ENCODE measurements around the gene ATP9B.
A peak's percentile ranks its signal among the peaks of the same experiment; 100 is the strongest.
"Not testable (repeated sequence)": the region's sequence is repeated elsewhere in the genome, so short reads cannot be mapped to it uniquely, and the experiment has no call there.

The ATP9B gene

DNA sequence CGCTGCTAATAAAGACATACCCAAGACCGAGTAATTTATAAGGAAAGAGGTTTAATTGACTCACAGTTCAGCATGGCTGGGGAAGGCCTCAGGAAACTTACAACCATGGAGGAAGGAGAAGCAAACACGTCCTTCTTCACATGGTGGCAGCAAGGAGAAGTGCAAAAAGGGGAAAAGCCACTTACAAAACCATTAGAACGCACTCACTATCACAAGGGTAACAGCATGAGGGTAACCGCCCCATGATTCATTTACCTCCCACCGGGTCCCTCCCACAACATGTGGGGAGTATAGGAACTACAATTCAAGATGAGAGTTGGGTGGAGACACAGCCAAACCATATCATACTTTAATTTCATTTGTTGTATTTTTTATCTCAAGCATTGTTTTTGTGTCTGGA lies 67.5 kb downstream of the ATP9B start:
- DNase-seq, result no peak

DNA sequence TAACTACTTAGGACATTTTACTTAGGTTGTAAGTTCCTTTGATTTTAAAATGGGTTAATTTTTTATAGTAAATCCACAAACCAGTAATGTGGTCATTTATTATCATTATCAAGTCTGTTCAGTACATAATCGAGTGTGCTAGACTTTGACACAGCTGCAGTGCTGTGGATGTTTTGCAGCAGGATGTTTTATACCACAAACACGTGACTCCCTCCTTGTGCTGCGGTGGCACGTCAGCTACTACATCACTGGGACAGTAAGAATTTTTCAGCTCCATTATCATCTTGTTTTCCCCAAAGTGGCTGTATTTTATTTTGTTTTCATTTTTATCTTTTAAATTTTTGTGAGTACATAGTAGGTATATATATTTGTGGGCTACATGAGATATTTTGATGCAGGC lies 70.0 kb downstream of the ATP9B start:
- DNase-seq, result peak; percentile 8

DNA sequence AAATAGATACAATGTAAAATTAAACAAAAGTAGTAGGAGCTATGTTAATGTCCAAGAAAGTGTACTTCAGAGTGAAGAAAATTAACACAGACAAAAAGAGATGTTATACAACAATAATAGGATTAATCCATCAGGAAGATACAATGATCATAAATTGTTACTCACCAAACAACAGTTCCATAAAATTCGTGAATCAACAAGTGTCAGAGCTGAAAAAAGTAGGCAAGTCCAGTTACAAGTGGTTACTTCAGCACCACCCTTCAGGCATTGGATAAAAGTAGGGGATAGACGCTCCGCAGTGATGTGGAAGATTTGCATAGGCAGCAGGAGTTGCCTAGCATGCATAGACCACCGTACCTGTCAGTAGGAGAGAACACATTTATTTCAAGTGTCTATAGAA lies 77.8 kb downstream of the ATP9B start:
- no peak for DNase-seq

DNA sequence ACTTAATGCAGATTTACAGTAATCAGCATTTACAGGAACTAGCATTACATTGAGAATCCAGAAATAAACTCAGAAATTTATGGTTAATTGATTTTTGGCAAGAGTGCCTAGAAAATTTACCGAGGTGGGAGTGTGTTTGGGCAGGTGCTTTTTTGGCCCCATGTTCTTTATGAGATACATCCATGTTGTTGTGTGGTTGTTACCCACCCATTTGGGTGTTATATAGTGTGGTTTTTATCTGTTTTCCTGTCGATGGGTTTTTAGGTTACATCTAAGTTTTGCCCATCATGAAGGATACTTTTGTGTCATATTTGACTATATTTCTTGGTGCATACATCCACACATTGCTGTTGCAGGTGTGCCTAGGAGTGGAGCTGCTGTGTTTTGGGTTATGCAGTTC lies 82.0 kb downstream of the ATP9B start:
- no peak for DNase-seq

DNA sequence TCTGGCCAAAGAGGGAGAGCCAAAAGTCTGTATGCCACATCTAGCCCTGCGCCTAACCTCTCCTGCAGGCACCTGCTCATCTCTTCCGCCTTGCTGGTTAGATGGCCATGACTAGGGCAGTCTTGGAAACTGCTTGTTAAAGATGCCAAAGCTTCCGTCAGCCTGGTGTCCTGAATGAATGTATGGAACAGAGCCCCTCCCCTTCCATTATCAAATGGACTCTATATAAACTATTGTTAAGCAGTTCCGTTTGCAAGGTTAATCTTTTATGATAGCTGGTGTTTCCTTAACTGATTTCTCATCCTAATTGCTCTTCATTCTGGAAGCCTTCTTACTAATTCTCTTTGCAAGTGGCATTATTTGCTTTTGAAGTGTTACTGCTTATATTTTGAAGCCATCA lies 87.1 kb downstream of the ATP9B start:
- no peak for DNase-seq

DNA sequence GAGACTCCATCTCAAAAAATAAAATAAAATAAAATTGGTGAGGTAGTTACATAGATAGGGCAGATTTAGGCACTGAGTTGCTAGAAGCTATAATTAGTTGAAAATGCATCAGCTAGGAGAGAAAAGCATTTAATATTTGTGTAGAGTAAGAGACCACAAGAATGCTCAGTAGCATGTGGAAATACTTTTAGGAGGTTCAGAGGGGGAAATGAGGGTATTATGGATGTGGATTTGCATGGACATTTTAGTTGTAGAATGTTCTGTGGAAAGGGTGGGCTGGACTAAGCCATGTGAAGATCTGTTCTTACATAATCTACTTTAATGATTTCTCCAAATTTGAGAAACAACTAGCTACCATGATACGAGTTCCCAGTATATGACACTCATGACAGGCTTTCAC lies 95.5 kb downstream of the ATP9B start:
- no peak for DNase-seq

DNA sequence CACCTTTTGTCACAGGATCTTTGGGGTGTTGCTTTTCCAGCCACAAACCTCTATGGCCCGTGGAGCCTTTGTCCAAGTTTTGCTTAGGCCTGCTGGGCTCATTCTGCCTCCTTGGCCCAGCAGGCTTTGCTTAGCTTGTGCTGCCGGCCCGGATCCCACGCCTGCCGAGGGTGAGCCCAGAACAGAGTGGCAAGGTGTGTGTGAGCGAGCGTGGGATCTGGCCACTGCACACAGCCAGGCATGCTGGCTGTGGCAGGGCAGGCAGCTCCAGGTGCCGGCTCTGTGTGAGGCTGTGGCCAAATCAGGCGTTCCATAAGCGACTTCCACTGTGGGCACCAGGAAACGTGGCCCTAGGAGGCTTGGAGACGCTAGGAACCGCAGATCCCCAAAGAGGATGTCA lies 97.5 kb downstream of the ATP9B start:
- no peak for DNase-seq

DNA sequence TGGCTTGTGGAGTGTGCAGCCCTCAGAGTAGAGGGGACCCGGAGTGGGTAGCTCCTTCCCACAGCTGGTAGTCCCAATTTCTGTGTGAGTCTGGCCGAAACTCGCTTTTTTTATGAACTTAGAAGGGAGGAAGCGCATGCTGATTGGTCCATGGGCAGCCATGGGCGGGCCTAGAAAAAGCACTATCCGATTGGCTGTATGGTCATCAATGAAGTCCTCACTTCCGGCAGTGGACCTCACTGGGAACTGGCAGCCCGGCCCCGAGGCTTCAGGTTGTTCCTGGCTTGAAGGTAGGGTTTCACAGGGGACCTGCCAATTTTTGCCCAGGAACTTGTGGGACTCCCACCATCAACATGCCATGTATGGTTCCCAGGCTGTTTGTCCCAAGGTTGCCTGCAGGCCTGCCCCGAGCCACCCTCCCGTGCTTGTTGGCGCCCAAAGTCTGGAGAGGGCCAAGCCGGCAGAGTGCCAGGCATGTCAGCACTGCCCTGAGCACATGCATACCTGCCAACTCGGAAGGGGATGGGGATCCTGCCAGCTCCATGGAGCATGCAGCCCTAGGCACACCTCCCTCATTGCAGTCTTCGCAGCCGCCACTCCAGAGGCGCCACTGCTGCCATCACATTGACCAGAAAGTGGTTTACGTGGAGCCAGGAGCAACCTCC lies 98.5 kb downstream of the ATP9B start:
- no peak for DNase-seq

DNA sequence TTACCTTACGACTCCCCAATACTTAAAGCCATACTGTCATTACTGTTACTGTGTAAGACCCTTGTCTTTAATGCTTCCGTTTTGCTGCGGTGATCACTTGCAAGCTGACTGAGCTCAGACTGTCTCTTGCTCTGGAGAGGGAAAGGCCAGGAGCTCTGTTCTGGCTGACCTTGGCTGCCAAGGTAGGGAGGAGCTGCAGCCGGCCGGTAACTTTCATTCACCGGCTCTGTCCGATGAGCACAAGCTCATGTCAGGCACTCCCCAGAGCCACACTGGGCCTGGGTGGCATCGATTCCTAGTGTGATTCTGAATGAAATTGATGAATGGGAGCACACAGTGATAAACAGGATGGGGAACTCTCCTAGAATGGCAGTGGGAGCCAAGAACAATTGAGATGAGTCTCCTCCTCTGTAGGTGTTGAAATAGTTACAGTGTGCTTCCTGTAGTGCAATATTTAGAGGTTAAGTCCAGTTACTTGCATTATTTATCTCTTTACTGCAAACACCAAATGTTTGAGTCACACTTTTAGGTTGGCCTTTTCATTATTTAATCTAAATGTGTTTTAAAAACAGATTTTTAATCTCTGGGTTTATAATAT lies 100.9 kb downstream of the ATP9B start:
- no peak for DNase-seq

DNA sequence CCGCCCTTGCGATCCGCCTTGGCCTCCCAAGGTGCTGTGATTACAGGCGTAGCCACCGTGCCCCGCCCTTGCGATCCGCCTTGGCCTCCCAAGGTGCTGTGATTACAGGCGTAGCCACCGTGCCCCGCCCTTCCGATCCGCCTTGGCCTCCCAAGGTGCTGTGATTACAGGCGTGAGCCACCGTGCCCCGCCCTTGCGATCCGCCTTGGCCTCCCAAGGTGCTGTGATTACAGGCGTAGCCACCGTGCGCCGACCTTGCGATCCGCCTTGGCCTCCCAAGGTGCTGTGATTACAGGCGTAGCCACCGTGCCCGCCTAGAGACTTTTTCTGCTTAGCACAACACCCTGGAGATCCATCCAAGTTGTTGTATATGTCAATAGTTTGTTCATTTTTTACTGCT lies 103.1 kb downstream of the ATP9B start:
- not testable (repeated sequence) for DNase-seq

DNA sequence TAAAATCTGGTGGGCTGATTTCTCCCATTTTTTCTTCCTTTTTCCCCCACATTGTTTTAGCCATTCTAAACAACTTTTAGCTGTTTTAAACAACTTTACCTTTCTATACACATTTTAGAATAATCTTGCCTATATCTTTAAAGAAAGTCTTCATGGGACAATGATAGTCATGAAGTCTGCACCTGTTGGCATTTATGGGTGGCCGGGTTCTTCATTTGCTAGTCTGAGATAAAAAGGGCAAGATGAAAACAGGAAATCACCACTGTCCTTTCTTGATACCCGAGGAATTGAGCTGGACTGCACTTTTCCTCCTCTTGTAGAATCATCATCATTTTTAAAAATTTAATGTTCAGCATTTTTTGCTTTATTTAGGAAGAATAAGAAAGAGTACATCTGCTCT lies 104.5 kb downstream of the ATP9B start:
- no peak for DNase-seq

DNA sequence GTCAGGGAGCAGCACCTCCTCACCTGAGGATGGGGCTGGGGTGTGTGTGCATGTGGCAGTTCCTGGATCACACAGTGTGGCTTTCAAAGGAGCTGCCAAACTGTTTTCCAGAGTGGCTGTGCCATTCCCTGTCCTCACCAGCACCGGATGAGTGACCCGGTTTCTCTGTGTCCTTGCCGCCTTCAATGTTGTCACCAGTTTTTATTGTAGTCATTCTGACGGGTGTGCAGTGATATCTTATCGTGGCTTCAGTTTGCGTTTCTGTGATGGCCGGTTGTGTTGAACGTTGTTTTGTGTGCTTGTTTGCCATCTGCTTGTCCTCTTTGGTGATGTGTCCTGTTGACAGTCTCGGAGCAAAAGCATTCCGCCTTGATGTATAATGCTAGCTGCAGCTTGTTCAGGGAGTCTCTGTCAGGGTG lies 108.9 kb downstream of the ATP9B start:
- DNase-seq, result no peak

DNA sequence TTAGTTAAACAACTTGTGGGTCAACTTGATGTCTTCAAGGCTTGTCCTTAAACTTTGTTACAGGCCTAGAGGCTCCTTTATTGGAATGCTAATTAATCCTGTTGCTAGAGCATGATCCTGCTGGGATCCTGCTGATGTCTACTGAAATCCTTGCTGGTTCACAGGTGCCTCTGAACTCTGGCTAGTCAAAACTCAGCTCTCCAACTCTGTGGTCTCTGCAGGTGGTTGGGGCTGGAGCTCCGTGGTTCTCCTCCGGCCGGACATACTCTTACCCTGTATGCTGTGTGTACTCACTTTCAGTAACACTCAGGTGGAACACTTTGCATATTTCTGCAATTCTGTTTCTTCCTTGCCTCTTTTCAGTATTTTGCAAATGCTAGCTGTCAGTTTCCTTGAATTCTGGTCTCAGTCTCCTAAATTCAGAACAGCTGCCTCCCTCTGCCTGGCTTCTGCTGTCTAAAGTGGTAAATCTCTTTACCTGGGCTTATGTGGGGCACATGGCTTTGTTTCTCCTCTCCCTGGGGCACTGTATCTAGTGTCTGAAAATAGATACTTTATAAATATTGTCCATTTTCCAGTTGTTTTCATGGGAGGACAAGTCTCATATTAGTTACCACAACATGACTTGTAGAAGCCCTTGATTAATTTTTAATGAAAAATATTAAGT lies 113.0 kb downstream of the ATP9B start:
- DNase-seq, result no peak

DNA sequence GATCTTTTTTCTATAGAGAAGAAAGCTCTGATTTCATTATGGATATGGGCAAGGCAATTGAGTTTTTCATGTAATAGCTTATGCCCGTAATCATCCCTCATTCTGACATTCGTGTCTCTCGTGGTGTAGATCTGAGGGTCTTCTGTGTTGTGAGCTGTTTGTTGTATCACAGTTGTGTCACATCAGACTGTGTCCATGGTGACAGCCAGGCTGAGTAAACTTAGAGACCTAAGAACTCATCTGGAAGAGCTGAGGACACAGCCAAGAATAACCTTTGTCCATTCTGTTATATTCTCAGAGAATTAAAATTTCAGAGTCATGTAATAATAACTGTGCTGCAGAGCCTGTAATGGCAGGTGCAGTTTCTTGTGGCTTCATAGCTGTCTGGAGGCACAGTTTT lies 116.5 kb downstream of the ATP9B start:
- no peak for DNase-seq

DNA sequence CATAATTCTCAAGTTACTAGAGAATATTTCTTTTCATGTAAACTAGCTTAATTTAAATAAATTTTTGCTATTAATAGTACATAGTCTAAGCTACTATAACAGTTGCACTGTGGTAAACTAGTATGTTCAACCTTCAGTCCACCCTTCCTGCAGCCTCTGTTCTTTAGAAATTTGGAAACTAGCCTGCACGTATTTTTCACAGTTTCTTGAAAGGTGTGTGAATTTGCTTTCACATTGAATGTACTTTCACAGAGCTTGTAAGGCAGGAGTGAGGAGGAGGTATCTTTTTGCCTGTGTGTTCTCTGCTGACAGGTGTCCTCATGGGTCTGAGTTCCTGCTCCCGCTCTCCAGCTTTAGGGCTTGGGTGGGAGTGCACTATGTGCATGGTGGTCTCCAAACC lies 117.5 kb downstream of the ATP9B start:
- DNase-seq, result no peak

DNA sequence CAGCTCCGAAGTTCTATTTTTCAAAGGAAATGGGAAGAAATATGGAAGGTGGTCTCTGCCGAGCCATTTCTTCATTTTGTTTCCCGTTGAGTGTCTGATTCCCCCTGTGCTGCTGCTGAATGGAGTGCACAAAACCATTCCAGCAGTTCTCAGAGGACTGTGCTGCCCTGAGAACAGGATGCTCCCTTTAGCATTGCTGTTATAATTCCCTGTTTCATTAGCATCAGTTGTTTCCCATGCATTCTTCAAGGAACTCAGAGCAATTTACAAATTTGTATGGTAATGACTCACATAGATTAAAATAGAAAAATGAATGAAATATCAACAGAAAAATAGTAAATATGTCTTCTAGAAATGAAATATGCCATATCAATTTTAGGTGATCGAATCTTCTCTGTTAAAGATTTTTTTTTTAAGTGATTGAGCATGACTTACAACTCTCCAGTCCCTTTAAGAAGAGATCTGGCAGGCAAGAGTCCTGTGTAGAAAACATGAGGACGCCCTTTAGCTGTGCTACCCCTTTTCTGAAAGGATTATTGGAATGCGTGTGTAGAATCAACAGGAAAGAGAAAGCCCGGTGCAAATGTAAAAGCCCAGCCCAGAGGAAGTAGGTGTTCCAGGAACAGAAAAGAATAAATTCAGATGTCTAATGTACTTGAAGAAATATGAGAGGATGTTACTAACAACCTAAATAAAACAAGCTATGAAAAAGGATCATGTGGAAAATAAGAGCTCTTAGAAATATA lies 118.5 kb downstream of the ATP9B start:
- no peak for DNase-seq

DNA sequence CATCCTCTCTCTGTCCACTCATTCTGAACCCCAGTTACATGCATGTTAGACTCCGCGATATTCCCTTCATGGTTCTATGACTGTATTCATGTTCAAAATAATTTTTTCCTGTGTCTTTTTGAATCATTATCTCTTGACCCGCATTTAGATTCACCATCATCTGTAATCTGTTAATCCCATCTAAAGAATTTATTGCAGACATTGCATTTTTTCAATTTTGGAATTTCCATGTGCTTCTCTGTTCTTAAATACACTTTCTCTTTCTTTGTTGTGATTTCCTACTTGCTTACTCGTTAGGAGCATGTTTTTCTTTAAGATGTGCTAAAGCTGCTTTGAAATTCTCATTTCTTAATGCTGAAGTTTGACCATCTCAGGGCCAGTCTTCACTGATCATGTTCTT lies 122.2 kb downstream of the ATP9B start:
- DNase-seq, result no peak

DNA sequence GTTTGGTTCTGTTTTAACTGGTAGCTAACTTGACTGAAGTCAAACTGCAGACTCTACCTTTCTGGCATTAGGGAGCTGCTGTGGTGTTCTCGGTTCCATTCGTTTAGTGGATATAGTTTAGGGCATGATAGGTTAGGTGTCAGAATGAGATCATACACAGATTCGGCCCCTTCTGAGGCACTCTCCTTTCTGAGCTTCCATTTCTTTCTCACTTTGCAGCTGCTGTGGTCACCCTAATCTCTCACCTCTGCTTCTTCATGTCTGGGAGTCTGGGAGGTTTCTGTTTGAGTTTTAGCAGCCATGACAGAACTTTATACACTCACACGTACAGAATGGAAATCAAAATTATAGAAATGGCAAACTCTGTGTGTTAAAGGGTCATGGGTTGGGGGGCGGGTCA lies 122.8 kb downstream of the ATP9B start:
- DNase-seq, result no peak

DNA sequence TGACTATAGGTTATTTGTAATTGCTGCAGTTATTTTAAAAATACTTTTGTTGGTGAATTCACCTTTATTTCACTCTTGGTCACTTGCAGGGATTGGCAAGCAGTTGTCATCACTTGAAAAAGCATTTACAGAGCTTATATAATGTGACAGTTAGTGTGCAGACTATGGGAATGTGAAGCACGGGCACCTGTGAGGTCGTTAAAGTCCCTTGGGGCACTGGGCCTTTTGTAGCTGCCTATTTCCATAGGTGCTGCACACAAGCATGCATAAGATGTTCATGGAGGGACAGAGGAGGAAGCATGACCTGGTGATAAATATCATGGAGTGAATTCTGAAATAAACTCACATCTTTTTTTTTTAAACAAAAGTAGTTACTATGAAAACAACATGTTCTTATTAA lies 124.6 kb downstream of the ATP9B start:
- no peak for DNase-seq

DNA sequence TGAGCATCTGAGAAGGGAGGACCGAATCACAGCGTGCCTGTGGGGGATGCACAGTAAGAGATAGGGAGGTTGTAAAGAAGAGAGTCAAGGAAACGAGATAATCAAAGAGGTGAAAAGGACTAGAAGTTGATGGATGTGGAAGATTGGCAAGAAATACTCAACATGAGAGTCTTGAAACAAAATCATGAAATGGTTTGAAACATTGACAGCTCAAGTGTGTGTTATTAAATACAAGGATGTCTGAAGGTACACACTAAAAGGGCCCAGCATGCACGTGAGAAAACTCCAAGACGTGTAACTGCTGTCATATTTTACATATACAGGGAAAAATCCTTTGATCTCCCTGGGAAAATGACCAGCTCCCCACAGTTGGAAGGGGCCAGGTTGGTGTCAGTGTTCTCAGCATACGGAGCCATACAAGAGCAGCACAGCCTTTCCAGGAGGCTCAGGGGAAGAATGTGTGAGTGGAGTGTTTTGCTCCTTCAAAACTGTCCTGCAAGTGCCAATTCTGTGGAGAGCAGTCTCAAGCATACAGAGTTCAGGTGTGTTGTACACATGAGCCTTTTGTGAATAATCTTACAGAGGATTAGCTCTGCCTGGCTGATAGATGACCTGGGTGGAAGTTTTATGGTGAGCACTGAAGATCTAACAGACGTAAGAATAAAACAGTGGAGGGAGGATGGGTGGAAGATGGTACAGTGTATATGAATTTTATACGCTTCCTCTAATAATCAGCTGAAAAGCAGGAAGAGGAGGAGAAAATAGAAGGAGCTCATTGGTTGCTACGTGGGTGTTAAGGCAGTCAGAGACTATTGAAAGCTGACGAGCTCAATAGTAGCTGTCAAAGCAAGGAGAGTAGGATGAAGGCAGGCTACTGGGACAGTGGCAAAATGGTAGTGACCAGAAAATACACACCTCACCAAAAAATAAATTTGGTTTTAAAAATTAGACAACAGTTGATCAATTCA lies 126.8 kb downstream of the ATP9B start:
- no peak for DNase-seq

DNA sequence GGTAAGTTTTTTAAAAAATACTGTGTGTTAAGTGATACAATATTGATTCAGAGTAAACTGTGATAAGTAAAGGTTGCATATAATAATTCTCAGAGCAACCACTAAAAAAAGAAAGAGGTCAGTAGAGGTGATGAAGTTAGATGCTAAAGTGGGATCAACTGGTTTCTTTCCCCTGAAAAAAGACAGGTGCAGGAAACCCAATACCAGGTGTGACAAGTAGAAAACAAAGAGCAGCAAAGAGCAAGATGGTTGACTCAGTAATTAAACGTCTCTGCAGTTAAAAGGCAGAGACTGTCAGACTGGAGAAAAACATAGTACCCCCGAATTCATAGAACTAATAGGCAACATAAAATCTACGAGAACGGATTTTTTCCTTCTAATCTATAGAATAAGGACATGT lies 128.3 kb downstream of the ATP9B start:
- no peak for DNase-seq

DNA sequence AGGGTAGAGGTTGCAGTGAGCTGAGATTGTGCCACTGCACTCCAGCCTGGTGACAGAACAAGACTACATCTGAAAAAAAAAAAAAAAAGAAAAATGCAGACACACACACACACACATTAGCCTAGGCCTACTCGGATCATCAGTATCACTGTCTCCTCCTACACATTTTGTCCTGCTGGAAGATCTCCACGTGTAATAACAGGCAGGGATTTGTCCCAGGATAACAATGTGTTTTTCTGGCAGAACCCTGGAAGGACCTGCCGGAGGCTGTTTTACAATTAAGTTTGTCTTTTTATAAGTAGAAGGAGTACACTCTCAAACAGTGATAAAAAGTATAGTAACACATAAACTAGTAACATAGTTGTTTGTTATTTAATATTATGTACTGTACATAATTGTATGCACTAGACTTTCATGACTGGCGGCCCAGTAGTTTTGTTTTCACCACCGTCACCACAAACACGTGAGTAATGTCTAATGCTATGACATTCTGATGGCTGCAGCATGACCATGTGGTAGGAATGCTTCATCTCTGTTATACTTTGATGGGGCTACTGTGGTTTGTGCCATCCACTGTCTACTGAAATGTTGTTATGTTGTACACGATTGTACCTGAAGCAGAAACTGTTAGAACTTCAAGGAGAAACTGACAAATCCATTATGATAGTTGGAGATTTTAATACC lies 130.6 kb downstream of the ATP9B start:
- peak; percentile 19 for DNase-seq

Data from stimulated activated CD4-positive, alpha-beta T cell treated with anti-CD3 and anti-CD28 coated beads, Interleukin-1b, Interleukin-23, amount 100 ng/mL, for 48 hours (primary cell).